ENCODE data around the gene GSN.

GSN gene

DNA sequence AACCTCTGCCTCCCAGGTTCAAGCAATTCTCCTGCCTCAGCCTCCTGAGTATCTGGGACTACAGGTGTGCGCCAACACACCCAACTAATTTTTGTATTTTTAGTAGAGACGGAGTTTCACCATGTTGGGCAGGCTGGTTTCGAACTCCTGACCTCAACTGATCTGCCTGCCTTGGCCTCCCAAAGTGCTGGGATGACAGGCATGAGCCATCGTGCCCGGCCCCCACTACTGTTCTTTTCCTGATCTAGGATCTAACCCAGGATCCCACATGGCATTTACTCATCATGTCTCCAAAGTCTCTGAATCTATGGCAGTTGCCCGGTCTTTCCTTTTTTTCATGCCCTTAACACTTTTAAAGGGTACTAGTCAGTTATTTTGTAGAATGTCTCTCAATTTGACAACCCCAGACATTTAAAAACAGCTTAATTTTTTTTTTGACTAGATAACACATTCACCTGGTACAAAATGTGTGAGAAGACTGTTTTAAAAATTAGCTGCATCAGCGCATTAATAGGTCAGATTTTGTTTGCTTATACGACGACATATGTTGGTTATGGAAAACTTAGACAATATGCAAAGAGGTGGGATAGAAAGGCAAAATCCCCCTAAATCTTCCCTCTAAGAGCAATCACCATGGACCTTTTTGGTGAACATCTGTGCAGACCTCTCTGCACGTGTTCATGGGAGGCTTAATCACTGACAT lies 55.6 kb downstream of the GSN start:
- TF ChIP-seq, protein P1, sequence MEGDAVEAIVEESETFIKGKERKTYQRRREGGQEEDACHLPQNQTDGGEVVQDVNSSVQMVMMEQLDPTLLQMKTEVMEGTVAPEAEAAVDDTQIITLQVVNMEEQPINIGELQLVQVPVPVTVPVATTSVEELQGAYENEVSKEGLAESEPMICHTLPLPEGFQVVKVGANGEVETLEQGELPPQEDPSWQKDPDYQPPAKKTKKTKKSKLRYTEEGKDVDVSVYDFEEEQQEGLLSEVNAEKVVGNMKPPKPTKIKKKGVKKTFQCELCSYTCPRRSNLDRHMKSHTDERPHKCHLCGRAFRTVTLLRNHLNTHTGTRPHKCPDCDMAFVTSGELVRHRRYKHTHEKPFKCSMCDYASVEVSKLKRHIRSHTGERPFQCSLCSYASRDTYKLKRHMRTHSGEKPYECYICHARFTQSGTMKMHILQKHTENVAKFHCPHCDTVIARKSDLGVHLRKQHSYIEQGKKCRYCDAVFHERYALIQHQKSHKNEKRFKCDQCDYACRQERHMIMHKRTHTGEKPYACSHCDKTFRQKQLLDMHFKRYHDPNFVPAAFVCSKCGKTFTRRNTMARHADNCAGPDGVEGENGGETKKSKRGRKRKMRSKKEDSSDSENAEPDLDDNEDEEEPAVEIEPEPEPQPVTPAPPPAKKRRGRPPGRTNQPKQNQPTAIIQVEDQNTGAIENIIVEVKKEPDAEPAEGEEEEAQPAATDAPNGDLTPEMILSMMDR (IDR thresholded peaks at IDR 0.05; ENCODE audit: extremely low read depth, missing control alignments), result no peak
- DNase-seq (ENCODE audit: low spot score), result no peak

GRCh38 chr9:121324316-121324715 lies 56.4 kb downstream of the GSN start:
- TF ChIP-seq, protein P1 (IDR thresholded peaks at IDR 0.05; ENCODE audit: extremely low read depth, missing control alignments), result no peak
- DNase-seq (ENCODE audit: low spot score), result no peak

DNA sequence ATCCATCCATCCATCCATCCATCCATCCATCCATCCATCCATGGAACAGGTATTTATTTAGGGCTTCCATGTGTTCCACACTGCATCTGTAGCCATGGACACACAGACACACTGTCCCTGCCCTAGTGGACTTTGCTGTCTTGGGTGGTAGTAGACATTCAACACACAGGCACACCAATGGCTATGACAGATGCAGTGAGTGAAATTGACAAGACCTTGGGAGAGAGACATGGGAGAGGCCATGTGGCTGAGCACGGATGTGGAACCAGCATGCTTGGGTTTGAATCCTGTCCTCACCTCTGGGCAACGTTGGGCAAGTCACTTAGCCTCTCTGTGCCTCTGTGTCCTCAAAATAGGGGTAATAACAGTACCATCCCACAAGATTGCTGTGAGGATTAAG lies 56.8 kb downstream of the GSN start:
- no peak for DNase-seq (ENCODE audit: low spot score)
- TF ChIP-seq, protein P1 (IDR thresholded peaks at IDR 0.05; ENCODE audit: extremely low read depth, missing control alignments), result no peak

DNA sequence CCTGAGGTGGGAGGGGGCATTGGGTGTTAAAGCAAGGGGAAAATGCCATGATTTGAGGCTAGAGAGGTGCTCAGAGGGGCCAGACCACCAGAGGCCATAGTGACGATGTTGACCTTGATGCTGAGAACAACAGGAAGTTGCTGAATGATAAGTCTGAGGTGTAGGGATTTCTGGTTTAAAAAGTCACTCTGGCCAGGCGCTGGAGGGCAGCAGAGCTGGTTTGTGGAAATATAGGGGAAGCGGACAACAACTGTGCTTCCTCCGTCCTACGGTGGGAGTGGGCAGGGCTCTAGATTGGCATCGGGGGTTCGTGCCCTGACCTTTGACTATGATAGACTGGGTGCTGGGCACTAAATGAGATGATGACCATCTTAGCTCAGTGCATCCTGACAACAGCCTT lies 57.4 kb downstream of the GSN start:
- TF ChIP-seq, protein P1 (IDR thresholded peaks at IDR 0.05; ENCODE audit: extremely low read depth, missing control alignments), result no peak
- no peak for DNase-seq (ENCODE audit: low spot score)

DNA sequence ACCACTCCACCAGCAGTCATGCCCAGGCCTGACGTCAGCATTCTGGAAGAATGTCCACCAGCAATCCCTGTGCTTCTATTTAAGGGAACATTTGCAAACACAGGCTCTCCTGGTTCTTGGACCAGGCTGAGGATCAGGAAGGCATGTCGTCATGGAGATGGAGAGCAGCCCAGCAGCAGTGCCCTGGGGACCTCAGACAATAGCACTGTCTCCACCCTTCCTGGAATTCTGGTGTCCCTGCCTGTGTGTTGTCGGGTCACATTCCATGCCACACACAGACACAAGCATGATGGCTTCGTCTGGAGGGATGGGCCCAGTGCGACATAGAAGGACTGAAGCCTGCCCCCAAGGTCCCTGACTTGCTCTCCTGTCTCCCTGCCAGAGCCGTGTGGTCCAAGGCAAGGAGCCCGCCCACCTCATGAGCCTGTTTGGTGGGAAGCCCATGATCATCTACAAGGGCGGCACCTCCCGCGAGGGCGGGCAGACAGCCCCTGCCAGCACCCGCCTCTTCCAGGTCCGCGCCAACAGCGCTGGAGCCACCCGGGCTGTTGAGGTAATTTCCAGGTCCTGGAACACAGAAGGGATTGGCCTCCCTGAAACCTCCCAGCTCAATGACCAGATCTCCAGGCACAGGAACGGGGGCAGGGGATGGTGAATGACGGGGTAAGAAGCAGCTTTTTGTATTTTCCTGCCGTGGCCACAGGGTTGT lies 58.3 kb downstream of the GSN start:
- TF ChIP-seq, protein P1 (IDR thresholded peaks at IDR 0.05; ENCODE audit: extremely low read depth, missing control alignments), result no peak
- no peak for DNase-seq (ENCODE audit: low spot score)

- DNase-seq (ENCODE audit: low spot score), result no peak
- TF ChIP-seq, protein P1 (IDR thresholded peaks at IDR 0.05; ENCODE audit: extremely low read depth, missing control alignments), result no peak
These were observed 59.1 kb downstream of the GSN start for GRCh38 chr9:121326901-121327613.

DNA sequence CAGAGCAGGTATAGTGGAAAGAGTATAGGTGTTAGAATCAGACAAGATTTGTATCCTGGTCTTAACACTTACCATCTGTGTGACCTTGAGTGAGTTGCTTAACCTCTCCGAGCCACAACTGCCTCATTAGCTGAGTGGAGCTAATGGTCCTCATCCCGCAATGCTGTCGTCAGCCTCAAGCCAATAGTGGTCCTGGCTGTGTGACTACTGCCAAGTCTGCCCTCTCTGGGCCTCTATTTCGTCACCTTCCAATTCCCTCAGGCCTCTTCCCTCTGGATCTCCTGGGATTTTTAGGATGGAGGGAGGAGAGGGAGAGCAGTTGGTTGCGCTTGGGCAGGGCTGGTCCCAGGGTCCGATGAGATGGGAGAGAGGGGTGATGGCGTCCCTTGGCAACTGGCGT lies 60.5 kb downstream of the GSN start:
- DNase-seq (ENCODE audit: low spot score), result no peak
- TF ChIP-seq, protein P1 (IDR thresholded peaks at IDR 0.05; ENCODE audit: extremely low read depth, missing control alignments), result no peak
